ENCODE data around the gene KAZN.
A peak's percentile ranks its signal among the peaks of the same experiment; 100 is the strongest.

The KAZN gene

DNA sequence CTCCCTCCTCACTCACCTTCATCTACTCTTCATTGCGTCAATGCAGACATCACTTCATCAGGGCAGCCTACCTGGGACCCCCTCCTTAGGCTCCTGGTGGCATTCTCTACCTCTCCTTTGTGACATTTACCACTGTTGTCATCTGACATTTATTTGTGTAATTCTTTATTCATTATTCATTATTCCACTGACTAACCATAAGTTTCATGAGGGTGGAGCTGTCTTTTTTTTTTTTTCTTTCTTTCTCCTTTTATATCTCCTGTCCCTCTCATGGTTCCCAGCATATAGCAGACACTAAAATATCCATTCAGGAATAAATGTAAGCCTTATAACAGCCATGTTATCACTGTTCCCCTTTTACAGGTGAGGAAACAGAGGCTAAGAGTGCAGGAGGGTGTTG is 126.8 kb downstream of the KAZN start:
- Histone ChIP-seq H3K4me1 (ENCODE audit: insufficient read depth, low read length) (peaks cover 31% of the 10 kb centered on the region), H3K9ac (ENCODE audit: low read depth, low read length) (no peak overlapping the region), H3K27ac (ENCODE audit: low read length) (no peak overlapping the region), H3K4me3 (ENCODE audit: low read length) (no peak overlapping the region), H3K9me3 (ENCODE audit: insufficient read depth, low read depth, low read length) (no peaks in the 10 kb centered on the region), H3K27me3 (ENCODE audit: insufficient read depth, low read length) (no peaks in the 10 kb centered on the region), H3K36me3 (ENCODE audit: insufficient read depth, low read depth, low read length) (no peaks in the 10 kb centered on the region)

DNA sequence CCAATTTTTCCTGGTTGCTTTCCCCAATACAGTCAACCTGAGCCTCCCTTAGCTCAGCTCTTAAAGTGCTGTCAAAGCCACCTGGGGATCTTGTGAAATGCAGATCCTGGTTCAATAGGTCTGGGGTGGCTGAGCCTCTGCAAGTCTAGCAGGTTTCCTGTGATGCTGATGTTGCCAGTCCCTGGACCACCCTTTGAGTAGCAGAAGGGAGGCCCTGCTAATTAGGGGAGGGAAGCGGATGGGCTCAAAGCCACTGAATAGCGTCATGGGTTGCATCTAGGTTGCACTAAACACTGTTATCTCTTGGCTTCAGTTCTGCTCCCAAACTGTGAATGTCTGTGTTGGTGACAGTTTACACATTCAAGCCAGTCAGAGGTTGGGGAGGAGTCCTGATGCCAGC is 127.2 kb downstream of the KAZN start:
- Histone ChIP-seq H3K9ac (ENCODE audit: low read depth, low read length) (no peak overlapping the region), H3K36me3 (ENCODE audit: insufficient read depth, low read depth, low read length) (no peaks in the 10 kb centered on the region), H3K9me3 (ENCODE audit: insufficient read depth, low read depth, low read length) (no peaks in the 10 kb centered on the region), H3K4me1 (ENCODE audit: insufficient read depth, low read length) (peaks cover 31% of the 10 kb centered on the region), H3K27ac (ENCODE audit: low read length) (no peak overlapping the region), H3K4me3 (ENCODE audit: low read length) (no peak overlapping the region), H3K27me3 (ENCODE audit: insufficient read depth, low read length) (no peaks in the 10 kb centered on the region)

DNA sequence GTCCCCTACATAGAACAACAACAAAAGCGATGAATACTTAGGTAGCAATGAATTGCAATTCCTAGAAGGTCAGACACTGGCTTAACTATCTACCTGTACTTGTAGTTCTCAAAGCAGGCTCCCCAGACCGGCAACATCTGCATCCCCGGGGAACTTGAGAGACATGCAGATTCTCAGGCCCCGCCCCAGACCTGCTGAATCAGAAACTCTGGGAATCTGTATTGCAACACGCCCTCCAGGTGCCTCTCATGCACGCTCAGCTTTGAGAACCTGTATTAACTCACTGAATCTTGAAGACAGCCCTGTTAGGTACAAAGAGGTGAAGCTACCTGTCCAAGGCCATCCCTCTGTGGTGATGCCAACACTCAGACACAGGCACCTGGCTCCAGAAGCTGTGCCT is 128.1 kb downstream of the KAZN start:
- no peak overlapping the region for H3K9ac ChIP-seq (ENCODE audit: low read depth, low read length)
- H3K27ac ChIP-seq (ENCODE audit: low read length), result no peak overlapping the region

DNA sequence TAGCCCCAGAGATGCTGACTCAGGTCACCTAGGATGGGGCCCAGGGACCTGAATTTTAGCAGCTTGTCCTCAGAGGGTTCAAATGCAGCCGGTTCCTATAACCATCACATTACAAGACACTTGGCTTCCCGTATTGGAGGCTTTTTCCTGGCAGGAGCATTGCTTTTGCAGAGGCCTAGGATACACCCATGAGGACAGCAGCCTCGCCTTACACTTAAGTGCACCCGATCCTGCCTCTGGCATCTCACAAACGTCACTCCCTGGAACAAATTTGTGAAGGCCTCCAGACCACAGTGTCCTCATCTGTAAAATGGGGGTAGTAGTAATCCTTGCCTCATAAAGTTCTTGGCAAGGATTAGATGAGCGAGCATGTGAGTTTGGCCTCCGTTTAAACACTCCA is 130.0 kb downstream of the KAZN start:
- H3K4me1 ChIP-seq (ENCODE audit: insufficient read depth, low read length), result peaks cover 45% of the 10 kb centered on the region
- H3K9ac ChIP-seq (ENCODE audit: low read depth, low read length), result no peak overlapping the region
- no peaks in the 10 kb centered on the region for H3K36me3 ChIP-seq (ENCODE audit: insufficient read depth, low read depth, low read length)
- no peak overlapping the region for H3K27ac ChIP-seq (ENCODE audit: low read length)
- no peak overlapping the region for H3K4me3 ChIP-seq (ENCODE audit: low read length)
- peaks cover 11% of the 10 kb centered on the region for H3K27me3 ChIP-seq (ENCODE audit: insufficient read depth, low read length)
- H3K9me3 ChIP-seq (ENCODE audit: insufficient read depth, low read depth, low read length), result no peaks in the 10 kb centered on the region

More for the DNA sequence above, 128.1 kb downstream of the KAZN start:
- H3K9me3 ChIP-seq (ENCODE audit: insufficient read depth, low read depth, low read length), result no peaks in the 10 kb centered on the region
- H3K27me3 ChIP-seq (ENCODE audit: insufficient read depth, low read length), result no peaks in the 10 kb centered on the region
- H3K36me3 ChIP-seq (ENCODE audit: insufficient read depth, low read depth, low read length), result no peaks in the 10 kb centered on the region
- H3K4me3 ChIP-seq (ENCODE audit: low read length), result no peak overlapping the region
- H3K4me1 ChIP-seq (ENCODE audit: insufficient read depth, low read length), result peaks cover 33% of the 10 kb centered on the region

DNA sequence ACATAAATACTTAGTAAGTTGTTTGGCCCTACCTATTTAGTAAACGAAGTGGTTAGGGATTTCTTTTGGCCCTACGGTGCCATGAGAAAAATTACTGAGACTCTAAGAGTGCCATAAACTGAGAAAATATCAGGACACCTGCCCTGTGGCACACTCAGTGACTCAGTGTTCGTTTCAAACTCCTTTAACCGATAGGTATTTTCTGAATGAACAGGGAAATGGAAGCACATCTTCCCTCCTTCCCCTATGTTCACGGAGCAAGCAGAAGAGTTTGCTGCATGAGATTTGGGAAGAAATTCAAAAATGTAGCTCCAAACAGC is 134.2 kb downstream of the KAZN start:
- no peak overlapping the region for H3K27ac ChIP-seq (ENCODE audit: low read length)
- peak overlapping the region; percentile 9; the same call in 1 of the 2 replicates for H3K9ac ChIP-seq (ENCODE audit: low read depth, low read length)
- no peaks in the 10 kb centered on the region for H3K9me3 ChIP-seq (ENCODE audit: insufficient read depth, low read depth, low read length)
- no peaks in the 10 kb centered on the region for H3K36me3 ChIP-seq (ENCODE audit: insufficient read depth, low read depth, low read length)
- peaks cover 28% of the 10 kb centered on the region for H3K4me1 ChIP-seq (ENCODE audit: insufficient read depth, low read length)
- peaks cover 29% of the 10 kb centered on the region for H3K27me3 ChIP-seq (ENCODE audit: insufficient read depth, low read length)
- peak overlapping the region; percentile 43; the same call in 1 of the 2 replicates for H3K4me3 ChIP-seq (ENCODE audit: low read length)

DNA sequence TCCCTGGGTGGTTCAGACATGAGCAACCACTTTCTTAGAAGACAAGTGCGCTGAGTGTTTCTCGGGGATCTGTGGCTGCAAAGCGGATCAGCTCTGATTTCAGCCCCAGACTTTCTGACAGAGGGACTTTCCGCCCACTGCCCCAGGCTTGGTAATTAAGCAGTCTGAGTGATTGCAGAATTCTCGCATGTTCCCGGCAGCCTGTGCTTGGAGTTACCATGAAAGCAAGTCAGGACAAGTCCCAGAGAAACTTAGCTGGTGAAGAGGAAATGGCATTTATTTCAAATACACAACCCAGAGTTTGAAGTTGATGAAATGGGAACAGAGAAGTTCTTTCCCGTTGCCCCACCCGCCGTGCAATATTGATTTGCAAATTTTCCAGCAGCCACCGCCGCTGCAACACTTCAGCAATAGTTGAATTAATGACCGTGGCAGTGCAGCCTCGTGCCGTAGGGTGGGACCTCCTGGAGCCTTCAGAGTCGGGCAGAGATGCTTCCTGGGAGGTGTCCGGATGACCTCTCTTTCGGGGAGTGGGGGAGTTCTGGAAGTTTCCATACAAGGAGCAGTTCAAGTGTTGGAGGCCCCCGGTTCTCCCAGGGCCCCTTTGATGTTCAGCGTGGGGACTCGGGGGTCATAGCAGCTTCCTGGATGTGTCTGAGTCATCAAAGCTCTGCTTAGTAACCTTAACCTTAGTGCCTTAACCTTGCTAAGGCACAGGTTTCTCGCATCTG is 134.7 kb downstream of the KAZN start:
- H3K36me3 ChIP-seq (ENCODE audit: insufficient read depth, low read depth, low read length), result no peaks in the 10 kb centered on the region
- no peaks in the 10 kb centered on the region for H3K9me3 ChIP-seq (ENCODE audit: insufficient read depth, low read depth, low read length)
- peaks cover 29% of the 10 kb centered on the region for H3K27me3 ChIP-seq (ENCODE audit: insufficient read depth, low read length)
- H3K4me3 ChIP-seq (ENCODE audit: low read length), result peak overlapping the region; percentile 43
- H3K4me1 ChIP-seq (ENCODE audit: insufficient read depth, low read length), result peaks cover 28% of the 10 kb centered on the region
- peak overlapping the region; percentile 9; the same call in 1 of the 2 replicates for H3K9ac ChIP-seq (ENCODE audit: low read depth, low read length)
- no peak overlapping the region for H3K27ac ChIP-seq (ENCODE audit: low read length)

DNA sequence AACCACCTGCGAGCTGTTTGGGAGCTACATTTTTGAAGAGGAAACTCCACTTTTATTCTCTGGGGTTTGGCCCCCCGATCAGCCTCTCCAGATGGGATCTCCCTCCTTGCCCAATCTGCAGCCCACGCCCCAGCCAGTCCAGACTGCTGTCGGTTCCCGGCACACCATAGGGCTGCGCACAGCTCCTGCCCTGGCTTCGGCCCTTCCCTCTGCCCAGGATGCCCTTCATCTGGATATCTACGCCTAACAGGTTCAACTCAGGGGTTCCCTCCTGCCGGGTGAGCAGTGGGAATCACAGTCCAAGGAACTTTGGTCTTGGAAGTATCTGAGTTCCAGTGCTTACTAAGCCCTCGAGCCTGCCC is 135.3 kb downstream of the KAZN start:
- peak overlapping the region; percentile 43; the same call in 1 of the 2 replicates for H3K4me3 ChIP-seq (ENCODE audit: low read length)
- no peaks in the 10 kb centered on the region for H3K36me3 ChIP-seq (ENCODE audit: insufficient read depth, low read depth, low read length)
- H3K27me3 ChIP-seq (ENCODE audit: insufficient read depth, low read length), result peaks cover 29% of the 10 kb centered on the region
- peaks cover 28% of the 10 kb centered on the region for H3K4me1 ChIP-seq (ENCODE audit: insufficient read depth, low read length)
- no peak overlapping the region for H3K9ac ChIP-seq (ENCODE audit: low read depth, low read length)
- no peaks in the 10 kb centered on the region for H3K9me3 ChIP-seq (ENCODE audit: insufficient read depth, low read depth, low read length)
- H3K27ac ChIP-seq (ENCODE audit: low read length), result no peak overlapping the region

DNA sequence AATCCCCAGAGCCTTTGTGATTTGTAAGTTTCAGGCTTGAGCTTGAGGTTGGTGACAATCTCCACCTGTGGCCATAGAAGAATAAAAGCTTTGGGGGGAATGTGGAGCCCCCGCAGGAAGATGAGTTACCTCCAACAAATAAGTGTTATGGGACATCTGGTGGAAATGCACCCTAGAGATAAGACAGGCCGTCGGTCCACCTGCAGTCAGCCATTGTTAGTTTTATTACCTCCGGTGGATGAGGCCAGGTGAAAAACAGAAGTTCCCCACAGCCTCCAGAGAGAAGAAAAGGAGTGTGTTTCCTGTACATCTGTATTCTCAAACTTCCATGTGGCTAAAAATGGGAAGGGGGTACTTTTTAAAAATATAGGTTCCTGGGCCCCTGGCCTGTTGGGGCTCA is 137.4 kb downstream of the KAZN start:
- Histone ChIP-seq H3K4me1 (ENCODE audit: insufficient read depth, low read length) (peaks cover 35% of the 10 kb centered on the region), H3K27ac (ENCODE audit: low read length) (no peak overlapping the region), H3K27me3 (ENCODE audit: insufficient read depth, low read length) (peaks cover 36% of the 10 kb centered on the region), H3K4me3 (ENCODE audit: low read length) (no peak overlapping the region), H3K9ac (ENCODE audit: low read depth, low read length) (no peak overlapping the region), H3K9me3 (ENCODE audit: insufficient read depth, low read depth, low read length) (no peaks in the 10 kb centered on the region), H3K36me3 (ENCODE audit: insufficient read depth, low read depth, low read length) (no peaks in the 10 kb centered on the region)

DNA sequence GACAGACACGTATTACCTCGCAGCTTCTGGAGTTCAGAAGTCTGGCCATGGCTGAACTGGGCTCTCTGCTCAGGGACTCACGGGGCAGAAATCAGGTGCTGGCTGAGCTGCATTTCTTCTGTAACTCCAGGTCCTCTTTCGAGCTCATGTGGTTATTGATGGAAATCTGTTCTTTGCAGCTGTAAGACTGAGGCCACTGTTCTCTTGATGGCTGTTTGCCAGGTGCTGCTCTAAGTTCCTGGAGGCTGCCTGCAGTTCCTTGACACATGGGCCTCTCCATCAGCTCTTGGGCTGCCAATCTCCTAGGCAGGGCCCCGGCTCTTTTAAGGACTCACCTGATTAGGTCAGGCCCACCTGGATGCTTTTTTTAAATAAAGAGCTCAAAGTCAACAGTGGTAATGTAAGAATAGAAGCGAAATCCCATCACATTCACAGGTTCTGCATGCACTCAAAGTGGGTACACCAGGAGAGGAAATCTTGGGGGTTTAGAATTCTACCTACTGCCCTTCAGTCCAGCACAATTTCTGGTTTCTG is 139.1 kb downstream of the KAZN start:
- H3K27ac ChIP-seq (ENCODE audit: low read length), result no peak overlapping the region
- H3K27me3 ChIP-seq (ENCODE audit: insufficient read depth, low read length), result peaks cover 29% of the 10 kb centered on the region

DNA sequence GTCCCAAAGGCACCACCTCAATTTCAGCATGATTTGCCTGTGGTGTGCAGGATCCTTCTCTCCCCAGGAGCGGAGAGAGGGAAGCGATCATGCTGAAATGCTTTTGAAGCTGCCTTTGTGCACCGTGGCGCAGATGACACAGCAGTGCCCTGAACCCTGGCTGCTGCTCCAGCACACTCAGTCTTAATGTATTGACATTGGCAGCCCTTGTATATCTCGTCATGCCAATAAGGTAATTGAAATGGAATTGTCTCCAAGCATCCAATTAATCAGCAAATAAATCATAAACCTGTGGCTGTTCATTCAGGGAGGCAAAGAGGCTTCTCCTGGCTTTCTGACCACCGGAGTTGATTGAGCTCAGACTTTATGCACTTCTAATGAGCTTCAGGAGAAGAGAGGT is 139.8 kb downstream of the KAZN start:
- H3K9ac ChIP-seq (ENCODE audit: low read depth, low read length), result no peak overlapping the region
- no peaks in the 10 kb centered on the region for H3K9me3 ChIP-seq (ENCODE audit: insufficient read depth, low read depth, low read length)
- H3K27ac ChIP-seq (ENCODE audit: low read length), result no peak overlapping the region
- peaks cover 27% of the 10 kb centered on the region for H3K27me3 ChIP-seq (ENCODE audit: insufficient read depth, low read length)
- H3K36me3 ChIP-seq (ENCODE audit: insufficient read depth, low read depth, low read length), result no peaks in the 10 kb centered on the region
- H3K4me1 ChIP-seq (ENCODE audit: insufficient read depth, low read length), result peaks cover 43% of the 10 kb centered on the region
- H3K4me3 ChIP-seq (ENCODE audit: low read length), result no peak overlapping the region

More for the DNA sequence above, 139.1 kb downstream of the KAZN start:
- no peaks in the 10 kb centered on the region for H3K9me3 ChIP-seq (ENCODE audit: insufficient read depth, low read depth, low read length)
- peaks cover 46% of the 10 kb centered on the region for H3K4me1 ChIP-seq (ENCODE audit: insufficient read depth, low read length)
- H3K9ac ChIP-seq (ENCODE audit: low read depth, low read length), result no peak overlapping the region
- H3K4me3 ChIP-seq (ENCODE audit: low read length), result no peak overlapping the region
- no peaks in the 10 kb centered on the region for H3K36me3 ChIP-seq (ENCODE audit: insufficient read depth, low read depth, low read length)

DNA sequence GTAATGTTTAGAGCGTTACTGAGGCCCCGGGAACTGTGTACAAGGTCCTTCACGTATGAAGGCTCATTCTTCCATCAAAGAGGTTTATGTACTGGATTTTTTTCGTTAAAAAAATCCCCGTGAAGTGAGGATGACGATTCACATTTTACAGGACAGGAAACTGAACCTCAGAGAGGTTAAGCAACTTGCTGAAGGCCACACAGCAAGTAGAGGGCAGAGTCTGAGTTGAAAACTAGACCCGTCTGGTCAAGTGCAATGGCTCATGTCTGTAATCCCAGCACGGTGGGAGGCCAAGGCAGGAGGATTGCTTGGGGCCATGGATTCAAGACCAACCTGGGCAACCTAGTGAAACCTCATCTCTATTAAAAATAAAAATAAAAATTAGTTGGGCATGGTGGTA is 140.2 kb downstream of the KAZN start:
- no peak overlapping the region for H3K4me3 ChIP-seq (ENCODE audit: low read length)
- H3K4me1 ChIP-seq (ENCODE audit: insufficient read depth, low read length), result peaks cover 39% of the 10 kb centered on the region
- no peaks in the 10 kb centered on the region for H3K9me3 ChIP-seq (ENCODE audit: insufficient read depth, low read depth, low read length)
- H3K9ac ChIP-seq (ENCODE audit: low read depth, low read length), result no peak overlapping the region
- no peaks in the 10 kb centered on the region for H3K36me3 ChIP-seq (ENCODE audit: insufficient read depth, low read depth, low read length)
- no peak overlapping the region for H3K27ac ChIP-seq (ENCODE audit: low read length)
- peaks cover 24% of the 10 kb centered on the region for H3K27me3 ChIP-seq (ENCODE audit: insufficient read depth, low read length)

DNA sequence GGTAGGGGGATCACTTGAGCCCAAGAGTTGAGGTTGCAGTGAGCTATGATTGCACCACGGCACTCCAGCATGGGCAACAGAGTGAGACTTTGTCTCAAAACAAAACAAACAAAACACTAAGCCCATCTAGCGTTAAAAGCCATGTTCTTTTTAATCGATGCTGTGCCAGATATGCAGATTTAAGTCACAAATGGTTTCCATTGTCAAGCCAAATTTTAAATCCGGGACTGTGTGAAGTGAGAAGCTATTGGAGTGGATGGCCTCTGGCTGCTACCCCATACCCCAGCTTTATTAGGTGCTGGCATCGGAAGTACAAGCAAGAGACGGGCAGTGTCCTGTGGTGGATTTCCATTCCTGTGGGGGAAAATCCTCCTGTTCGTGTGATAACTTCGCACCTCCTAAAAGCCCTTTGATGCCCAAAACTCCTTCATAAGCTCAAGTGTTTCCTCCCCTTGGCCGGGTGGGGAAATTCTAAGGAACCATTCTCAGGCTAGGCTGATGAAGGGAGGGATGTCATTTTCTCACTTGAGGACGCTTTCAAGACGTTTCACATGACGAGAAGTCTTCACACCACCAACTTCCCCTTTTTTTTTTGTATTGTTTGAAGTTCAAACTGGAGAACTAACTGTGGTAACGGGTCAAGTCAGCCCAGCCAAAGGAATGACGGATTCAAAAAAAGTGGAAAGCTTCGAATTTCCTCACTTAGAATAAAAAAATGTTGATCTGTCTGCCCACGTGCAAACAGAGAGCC is 140.8 kb downstream of the KAZN start:
- H3K9ac ChIP-seq (ENCODE audit: low read depth, low read length), result no peak overlapping the region
- H3K36me3 ChIP-seq (ENCODE audit: insufficient read depth, low read depth, low read length), result no peaks in the 10 kb centered on the region
- peaks cover 18% of the 10 kb centered on the region for H3K27me3 ChIP-seq (ENCODE audit: insufficient read depth, low read length)
- H3K4me3 ChIP-seq (ENCODE audit: low read length), result no peak overlapping the region
- no peak overlapping the region for H3K27ac ChIP-seq (ENCODE audit: low read length)
- peaks cover 35% of the 10 kb centered on the region for H3K4me1 ChIP-seq (ENCODE audit: insufficient read depth, low read length)
- no peaks in the 10 kb centered on the region for H3K9me3 ChIP-seq (ENCODE audit: insufficient read depth, low read depth, low read length)
